NCI-H1436 treated with DMSO at 0.1 percent for 48 hours (cell line): ENCODE results near the gene B3GNT9.

Source experiments
- DNase-seq: peaks from one replicate; lab custom pipeline; 2025; lab: John Stamatoyannopoulos, UW

Gene B3GNT9

DNA sequence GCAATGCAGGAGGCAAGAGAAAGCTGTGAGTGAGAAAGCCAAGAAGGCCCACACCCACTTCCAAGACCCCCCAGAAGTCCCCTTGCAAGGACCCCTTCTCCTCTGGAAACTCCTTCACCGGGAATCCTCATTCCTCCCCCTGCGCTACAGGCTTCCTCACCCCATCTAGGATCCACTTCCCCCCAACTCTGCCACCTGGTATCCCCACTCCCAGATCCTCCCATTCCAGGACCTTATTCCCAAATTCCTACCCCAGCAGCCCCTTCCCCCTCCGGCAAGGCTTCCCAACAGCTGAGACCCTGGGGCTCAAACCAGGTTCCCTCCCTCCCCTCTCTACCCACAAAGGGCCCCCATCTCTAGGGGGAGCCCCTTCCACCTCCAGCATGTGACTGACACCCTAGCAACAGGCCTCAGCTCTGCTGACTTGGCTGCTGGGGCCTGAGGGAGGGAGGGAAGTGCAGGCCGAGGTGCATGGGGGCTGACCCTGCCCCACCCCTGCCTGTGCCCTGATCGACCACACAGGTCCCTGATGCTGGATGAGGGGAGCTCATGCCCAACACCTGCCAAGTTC, 15.9 kb upstream of the B3GNT9 start:
- no peak for DNase-seq

DNA sequence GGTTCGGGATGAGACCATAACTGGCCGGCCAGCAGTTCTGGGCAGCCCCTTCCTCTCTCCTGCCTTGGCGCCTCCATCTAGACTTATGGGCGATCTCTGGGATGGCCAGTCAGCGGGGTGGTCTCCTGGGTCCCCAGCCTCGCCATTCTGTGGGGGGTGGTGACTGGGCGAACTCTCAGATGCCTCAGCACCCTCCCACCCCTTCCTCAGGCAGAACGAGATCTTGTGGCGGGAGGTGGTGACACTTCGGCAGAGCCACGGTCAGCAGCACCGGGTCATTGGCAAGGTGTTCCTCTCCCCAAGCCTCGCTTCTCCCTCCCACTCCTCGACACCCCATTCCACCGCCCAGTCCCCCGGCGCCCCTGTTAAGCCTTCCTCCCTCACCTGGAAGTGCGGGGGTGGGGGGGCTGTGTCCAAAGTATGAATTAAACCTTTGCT, 15.3 kb upstream of the B3GNT9 start:
- DNase-seq = no peak

DNA sequence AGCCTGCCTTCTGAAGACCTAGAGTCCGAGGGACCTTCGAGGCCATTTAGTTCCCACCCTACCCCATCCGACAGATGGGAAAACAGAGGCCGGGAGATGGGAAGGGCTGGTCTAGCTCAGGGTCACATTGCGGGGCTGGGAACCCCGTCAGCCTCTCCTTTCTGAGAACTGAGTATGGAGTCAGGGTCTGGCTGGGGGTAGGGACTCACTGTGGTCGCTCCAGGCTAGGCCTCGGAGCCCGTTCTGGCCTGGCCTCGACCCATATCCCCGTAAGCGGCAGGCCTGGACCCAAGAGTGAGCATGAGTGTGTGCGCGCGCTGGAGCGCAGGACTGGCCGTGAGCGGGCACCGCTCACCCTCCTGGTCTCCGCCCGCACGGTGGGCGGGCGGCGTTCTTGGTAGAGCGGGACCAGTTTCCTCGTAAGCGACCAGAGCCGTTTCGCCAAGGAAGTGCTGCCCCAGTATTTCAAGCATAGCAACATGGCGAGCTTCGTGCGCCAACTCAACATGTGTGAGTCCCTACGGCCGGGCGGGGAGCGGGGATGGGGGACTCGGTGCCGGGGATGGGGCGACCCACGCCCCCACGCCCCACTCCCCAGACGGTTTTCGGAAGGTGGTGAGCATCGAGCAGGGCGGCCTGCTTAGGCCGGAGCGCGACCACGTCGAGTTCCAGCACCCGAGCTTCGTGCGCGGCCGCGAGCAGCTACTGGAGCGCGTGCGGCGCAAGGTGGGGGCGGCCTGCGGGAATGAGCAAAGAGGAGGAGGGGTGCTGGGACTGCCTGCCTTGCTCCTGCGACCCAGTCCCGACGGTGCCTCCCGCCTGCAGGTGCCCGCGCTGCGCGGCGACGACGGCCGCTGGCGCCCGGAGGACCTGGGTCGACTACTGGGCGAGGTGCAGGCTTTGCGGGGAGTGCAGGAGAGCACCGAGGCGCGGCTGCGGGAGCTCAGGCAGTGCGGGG, 14.6 kb upstream of the B3GNT9 start:
- DNase-seq = no peak

DNA sequence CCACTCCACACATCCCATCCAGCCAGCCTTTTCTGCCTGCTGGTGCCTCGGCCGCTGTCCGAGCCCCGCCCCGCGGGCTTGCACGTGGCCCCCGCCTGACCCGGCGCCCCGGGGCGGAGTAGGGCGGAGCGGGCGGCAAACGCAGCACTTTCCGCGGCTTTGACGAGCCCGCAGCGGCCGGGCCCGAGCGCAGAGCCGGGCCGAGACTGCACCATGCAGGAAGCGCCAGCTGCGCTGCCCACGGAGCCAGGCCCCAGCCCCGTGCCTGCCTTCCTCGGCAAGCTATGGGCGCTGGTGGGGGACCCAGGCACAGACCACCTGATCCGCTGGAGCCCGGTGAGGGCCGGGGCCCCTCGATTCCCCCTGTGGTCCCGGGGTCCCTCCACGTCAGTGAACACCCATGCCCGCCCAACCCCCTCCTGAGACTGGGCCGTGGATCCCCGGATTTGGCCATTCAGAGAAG, 13.8 kb upstream of the B3GNT9 start, which contains the start of gene HSF4:
TSS of gene HSF4 (plus strand) at position 147 of the 463 bp plus-strand sequence. CDS start at position 214, 67 bp downstream.
- DNase-seq = no peak

DNA sequence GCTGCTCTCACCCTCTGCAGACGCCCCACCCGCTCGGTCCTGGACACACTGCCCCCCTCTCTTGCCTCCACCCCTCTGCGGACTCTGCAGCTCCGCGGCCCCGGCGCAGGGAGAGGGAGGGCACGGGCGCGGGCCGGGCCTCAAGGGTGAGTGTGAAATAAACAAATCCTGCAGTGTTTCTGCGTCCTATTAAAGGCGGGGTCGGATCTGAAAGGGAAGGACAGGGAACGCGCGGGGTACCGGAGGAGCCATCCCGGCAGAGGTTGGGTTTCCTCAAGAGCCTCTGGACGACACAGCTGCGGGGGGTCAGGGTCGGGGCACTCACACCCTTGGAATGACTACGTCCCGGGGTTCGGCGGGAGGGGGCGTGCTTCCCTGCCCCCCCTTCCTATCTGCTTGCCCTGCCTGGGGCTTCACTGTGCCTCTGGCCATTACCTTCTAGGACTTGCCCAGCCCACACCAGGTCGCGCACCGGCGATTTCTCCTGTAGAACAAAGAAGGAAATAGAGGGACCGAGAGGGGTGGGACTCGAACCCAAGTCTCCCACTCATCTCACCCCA, 13.3 kb upstream of the B3GNT9 start:
- no peak for DNase-seq

DNA sequence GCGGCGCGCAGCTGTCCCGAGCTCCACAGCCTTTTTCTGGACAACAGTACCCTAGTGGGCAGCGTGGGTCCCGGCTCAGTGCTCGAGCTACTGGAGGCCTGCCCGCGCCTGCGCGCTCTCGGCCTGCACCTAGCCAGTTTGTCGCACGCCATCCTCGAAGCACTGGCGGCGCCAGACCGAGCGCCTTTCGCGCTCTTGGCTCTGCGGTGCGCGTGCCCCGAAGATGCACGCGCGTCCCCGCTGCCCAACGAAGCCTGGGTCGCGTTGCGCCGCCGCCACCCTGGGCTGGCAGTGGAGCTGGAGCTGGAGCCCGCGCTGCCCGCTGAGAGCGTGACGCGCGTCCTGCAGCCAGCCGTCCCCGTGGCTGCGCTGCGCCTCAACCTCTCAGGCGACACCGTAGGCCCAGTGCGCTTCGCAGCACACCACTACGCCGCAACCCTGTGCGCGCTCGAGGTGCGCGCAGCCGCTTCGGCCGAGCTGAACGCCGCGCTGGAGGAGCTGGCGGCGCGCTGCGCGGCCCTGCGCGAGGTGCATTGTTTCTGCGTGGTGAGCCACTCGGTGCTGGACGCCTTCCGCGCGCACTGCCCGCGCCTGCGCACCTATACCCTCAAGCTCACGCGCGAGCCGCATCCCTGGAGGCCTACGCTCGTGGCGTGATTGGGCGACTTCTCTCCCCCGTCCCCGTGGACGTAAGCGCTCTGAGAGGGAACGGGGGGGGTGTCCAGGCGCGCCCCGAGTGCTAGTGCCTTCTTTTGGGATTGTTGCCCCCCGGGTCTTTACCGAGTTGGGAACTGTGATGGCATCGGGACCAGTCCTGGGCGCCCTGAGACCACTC, 12.6 kb upstream of the B3GNT9 start:
- DNase-seq = no peak

DNA sequence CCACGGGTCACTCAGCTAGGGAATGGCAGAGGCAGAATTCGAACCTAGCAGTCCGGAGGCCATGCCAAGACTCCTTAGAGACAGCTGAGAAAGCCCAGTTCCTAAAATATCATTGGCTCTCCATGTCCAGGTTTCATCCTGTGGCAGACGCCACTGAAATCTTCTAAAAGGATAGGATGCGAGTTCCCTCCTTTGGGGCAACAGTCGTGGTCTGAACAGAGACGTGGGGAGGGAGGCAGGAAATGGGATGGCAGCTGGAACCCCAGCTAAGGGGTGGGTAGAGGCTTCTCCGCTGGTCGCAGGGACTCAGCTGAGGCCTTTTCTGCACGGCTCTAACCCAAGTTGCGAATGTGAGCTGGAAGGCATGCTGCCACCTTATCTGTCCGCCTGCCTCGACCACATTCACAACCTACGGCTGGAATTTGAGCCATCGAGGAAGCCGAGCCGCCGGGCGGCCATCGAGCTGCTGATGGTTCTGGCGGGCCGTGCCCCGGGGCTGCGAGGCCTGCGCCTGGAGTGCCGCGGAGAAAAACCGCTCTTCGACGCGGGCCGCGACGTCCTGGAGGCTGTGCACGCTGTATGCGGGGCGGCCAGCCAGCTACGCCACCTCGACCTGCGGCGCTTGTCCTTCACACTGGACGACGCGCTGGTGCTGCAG, 11.8 kb upstream of the B3GNT9 start:
- no peak for DNase-seq

DNA sequence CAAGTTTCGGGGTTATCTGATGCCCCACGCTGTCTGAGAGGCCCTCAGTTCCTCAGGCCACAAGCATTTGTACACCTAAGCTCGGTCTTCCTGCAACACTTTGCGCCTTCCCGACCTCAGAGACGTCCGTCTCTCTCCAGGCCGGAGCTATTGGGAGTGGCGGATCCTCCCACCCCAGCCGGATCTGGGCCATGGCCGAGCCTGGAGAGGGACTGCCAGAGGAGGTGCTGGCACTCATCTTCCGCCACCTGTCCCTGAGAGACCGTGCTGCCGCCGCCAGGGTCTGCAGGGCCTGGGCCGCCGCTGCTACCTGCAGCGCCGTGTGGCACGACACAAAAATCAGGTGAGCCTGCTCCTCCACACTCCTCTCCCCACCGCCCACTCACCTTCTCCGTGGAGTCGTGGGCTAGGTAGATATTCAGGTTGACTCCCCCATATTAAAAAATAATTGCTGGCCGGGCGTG, 10.8 kb upstream of the B3GNT9 start:
- DNase-seq = no peak

DNA sequence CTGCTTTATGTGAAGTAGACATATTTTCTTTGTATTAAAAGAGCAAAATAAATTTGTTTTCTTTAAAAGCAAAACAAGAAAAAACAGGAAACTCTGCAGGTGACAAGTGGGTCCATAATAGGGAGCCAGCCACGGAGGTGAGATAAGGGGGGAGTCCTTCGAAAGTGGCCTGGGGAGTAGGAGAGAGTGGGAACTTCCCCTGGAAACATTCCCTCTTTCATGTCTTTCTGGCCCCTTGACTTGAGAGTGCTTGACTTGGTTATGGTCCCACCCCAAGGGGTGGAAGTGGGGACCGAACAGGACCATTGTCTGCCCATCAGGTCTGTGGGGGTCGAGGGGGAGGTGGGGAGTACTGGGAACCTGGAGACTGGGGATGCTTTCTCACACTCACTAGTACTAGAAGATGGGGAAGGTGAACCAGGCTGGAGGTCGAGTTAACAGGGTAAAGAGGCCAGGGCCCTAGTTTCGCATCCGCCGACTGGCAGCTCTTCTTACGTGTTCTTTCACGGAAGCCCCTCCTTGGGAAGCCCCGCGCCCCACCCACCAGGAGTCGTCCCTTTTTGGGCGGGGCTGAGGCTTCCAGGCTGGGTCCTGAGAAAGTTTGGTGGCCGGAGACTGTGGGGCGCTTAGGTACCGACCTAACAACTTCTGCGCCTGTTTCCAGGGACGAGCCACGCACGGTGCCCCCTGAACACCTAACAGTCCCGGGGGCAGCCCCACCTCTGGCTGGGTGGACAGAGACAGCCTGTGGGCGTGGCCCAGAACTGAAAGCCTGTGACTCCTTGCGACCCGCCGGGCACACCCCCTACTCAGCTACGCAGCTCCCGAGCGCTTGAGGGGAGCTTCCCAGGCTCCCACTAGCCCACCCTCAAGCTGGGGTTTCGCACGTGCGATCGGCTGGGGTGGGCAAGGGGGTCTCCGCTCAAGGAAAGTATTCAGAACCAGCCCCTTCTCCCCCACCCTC, 8.1 kb upstream of the B3GNT9 start:
- no peak for DNase-seq

DNA sequence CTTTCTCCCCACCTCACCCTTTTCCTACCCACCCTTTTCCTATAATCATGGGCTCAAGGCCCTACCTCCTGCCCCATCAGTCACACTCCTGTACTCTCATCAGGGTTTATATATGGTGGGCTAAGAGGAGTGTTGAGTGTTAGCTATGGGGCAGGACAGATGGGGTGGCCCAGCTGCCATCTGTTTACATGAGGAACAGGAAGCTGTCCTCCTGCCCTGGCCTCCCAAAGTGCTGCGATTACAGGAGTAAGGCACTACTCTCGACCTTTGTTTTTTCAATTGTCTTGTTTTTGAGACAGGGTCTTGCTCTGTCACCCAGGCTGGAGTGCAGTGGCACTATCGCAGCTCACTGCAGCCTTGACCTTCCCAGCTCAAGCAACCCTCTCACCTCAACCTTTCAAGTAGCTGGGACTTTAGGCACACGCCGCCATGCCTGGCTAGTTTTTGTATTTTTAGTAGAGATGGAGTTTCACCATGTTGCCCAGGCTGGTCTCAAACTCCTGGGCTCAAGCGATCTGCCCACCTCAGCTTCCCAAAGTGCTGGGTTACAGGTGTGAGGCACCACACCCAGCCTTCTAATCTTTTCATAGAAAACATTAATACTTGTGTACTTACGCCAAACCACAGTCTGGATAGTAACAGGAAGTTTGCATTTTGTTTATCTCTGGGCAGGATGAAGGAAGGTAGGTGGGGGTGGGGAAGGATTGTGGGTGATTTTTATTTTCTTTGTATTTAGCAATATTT, 7.3 kb upstream of the B3GNT9 start:
- no peak for DNase-seq

DNA sequence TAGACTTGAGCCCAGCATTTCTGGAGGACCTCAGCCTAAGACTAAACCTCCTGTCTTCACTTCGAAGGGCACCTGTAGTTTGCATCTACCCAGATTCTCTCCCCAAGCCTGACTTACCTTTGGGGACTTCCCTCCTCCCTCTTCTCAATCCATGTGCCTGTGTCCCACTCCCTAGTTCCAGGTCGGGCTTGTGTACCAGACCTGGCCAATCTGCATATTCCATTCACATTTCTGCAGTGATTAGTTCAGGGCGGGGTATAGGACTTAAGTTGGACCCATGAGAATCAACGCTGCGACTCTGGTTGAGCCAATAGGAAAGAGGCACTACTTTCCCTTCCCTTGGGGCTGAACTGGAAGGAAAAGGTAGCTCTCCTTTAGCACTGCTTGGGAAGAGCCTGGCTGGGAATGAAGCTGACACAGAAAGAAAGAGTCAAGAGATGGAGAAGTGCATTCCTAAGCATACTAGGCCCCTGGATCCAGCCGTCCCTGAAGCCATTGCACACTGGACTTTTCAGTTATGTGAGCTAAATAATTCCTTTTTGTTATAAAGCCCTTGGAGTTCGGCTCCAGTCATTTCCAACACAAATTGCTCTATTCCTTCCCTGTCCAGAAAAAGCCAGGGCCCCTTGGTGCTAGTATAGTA, 6.4 kb upstream of the B3GNT9 start:
- DNase-seq = no peak

DNA sequence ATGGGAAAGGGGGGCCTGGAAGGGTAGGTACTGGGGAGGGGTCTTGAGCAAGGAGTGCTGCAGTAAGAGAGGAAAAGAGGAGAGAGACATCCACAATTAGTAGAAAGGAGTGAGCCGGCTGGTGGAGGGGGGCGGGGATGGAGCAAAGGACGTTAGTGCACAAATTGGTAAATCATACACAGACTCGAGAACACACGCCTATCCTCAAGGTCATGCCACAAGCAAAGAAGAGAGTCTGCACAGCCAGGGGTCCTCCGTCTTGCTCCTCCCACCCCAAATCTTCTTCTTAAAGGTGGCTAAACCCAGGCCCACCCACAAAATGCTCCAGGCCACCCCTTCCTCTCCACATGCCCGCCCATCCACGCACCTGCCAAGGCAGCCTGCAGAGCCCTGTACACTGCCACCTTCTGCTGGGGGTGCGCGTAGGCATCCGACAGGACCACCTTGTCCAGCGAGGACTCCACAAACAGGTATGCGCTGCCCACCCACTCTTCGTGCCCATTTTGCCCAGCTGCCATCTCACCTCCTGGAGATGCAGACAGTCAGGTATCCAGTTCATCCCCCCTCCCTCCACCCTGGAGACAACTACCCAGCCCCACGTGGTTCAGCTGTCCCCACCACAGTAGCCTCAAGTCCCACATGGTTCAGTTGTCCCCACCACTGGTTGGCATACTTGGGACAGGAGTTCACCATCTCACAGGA, 5.5 kb upstream of the B3GNT9 start:
- DNase-seq = no peak

DNA sequence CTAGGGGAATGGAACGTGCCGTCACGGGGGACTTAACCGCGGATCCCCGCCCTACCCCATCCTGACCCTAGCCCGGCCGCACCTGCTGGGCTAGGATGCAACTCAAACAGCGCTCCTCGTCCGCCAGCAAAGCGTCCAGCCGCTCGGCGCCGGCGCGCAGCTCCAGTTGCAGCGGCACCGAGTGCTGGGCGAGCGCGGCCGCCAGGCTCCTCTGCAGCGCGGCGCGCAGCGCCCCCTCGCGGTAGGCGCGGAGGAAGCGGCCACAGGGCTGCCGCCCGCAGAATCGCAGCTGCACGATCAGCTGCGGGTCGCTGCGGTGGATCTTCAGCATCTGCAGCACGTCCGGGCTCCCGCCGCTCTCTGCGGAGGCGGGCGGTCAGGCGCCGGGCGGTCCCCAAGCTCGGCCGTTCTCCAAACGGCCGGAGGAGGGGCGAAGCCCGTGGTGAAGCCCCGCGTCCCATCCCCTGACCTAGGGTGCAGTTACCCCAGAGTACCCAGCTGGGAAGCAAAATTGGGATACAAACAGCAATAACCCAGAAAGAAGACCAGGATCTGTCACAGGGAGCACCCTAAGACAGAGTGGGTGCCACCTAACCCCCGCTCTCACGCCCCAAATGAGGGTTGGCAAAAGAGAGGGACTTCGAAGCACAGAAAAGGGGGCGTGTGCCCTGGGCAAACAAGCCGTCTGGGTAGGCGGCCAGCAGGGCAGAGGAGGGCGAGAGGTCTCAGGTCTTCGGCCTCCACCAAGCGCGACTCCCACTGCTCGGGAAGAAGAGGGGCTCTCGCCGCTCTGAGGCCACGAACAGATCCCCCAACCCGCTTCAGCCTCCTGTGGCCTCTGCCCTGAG, 4.7 kb upstream of the B3GNT9 start:
- DNase-seq = no peak

DNA sequence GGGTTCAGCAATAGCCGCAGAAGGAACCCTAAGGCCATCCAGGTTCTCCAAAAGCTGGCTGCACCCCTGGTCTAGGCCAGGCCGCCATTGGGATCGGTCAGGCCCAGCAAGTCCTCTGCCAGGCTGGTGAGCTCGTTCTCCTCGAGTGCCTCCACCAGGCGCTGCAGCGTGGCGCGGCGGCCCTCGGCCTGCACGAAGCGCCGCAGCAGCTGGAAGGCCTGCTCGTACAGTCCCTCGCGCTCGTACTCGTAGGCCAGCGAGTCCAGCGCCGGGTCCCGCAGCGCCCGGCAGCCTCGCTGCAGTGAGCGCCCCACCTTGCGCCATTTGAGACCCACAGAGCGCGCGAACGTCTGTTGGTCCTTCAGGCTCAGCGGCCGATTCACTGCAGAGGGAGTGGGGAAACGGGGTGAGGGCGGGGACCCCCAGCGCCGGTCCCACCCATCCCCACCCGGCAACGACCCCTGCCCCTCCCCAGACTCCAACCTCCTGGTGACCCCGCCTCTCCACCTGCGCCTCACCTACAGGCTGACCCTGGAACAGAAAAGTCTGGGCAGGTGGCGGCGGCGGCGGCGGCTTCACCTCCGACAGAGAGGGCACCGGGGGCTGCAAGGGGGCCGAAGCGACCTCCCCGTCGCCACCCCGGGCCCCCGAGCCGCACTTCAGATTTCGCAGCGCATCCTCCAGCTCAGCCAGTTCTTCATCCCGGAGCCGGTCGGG, 3.9 kb upstream of the B3GNT9 start:
- no peak for DNase-seq

DNA sequence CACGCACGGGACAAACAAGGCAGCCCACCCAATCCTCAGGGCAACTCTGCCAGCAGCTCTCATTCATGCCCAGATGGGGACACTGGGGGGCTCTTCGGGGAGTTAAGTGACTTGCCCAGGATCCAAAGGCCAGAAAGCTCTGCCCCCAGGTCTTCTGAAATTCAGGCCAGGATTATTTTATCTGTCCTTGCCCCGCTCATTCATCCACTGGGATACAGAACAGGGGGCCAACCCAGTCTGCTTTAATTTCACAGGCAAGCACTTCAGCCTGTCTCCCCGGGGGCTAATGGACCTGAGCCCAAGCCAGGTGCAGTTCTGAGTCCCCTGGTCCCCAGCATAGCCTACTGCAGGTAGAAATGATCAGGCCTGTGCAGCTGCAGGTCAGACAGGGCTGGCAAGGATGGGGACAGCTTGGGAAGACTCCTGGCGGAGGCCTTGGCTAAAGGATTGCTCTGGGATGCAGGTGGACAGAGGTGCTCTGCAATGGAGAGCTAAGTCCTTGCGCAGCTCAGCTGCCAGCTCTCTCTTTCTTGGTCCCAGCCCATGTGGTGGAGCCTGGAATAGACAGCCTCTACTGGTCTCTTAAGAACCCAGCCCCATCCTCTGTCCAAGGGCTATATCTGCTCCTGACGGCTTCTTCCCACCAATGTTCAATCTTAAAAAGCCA, 766 bp upstream of the B3GNT9 start:
- no peak for DNase-seq
